ACHN (cell line): ENCODE data around the gene DUT.
A peak's percentile ranks its signal among the peaks of the same experiment; 100 is the strongest.
"Not testable (repeated sequence)": the region's sequence is repeated elsewhere in the genome, so short reads cannot be mapped to it uniquely, and the experiment has no call there.

Source experiments
- DNase-seq: peaks from one replicate; pipeline ENCODE4 v3.0.0-alpha.2; 2015
- in situ Hi-C: cut with HindIII; loops from 2 replicates; pipeline ENCODE4 v1.10.0; 2017; ENCODE audit warnings: low sequenced_read_pairs, low pct_ligation_motif_present, low pct_unique_long_range_greater_than_20kb

Gene DUT

GRCh38 chr15:48324949-48325348, 6.3 kb upstream of the DUT start:
- DNase-seq, result no peak
- in situ Hi-C loops, result no loop called here

GRCh38 chr15:48325400-48325799, 5.8 kb upstream of the DUT start:
- in situ Hi-C loops, result no loop called here
- no peak for DNase-seq

DNA sequence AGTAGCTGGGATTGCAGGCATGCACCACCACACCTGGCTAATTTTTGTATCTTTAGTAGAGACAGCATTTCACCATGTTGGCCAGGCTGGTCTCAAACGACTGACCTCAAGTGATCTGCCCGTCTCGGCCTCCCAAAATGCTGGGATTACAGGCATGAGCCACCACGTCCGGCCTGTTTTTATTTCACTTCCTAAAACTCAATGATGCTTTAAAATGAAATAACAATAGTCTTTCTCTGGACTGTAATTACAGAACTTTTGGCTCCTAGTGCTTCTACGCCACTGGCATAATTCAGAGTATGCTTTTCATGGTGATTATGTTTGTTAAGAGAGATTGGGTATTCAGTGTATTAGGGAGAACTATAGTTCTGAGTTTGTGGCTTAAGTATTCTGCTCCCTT, 5.0 kb upstream of the DUT start:
- in situ Hi-C loops, DNase-seq: not testable (repeated sequence)

GRCh38 chr15:48330105-48330785, 984 bp upstream of the DUT start:
- peak; percentile 16 for DNase-seq
- in situ Hi-C loops, result no loop called here

DNA sequence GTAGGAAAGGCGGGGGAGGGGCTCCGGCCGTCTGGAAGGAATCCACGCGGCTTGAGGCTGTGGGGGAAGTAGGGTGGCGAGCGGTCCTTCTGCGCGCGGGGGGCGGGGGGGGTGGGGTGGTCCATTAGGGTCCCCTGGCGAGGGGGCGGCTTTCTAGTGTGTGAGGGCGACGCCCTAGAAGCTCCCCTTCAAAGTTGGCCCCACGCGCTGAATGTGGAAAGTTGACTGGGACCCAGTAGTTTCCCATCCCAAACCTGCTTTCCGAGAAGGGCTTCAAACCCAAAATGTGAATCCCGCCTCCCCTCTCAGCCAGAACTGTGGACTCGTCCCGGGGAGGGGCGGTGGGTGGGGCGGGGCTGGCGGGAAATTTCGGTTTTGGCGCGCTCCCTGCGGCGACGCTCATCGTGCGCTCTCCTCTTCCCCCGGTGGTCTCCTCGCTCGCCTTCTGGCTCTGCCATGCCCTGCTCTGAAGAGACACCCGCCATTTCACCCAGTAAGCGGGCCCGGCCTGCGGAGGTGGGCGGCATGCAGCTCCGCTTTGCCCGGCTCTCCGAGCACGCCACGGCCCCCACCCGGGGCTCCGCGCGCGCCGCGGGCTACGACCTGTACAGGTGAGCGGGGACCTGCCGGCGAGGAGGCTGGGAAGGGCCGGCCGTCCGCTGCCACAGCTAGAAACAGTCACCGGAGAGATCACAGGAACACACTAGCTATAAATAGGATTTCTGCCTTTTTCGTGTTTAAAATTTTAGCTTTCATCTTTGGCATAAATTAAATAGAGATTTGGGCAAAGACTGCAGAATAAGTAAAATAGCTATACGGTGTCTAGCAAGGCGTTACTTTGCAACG, 790 bp downstream of the DUT start:
- peak; percentile 38 for DNase-seq
- in situ Hi-C loops, result no loop called here

DNA sequence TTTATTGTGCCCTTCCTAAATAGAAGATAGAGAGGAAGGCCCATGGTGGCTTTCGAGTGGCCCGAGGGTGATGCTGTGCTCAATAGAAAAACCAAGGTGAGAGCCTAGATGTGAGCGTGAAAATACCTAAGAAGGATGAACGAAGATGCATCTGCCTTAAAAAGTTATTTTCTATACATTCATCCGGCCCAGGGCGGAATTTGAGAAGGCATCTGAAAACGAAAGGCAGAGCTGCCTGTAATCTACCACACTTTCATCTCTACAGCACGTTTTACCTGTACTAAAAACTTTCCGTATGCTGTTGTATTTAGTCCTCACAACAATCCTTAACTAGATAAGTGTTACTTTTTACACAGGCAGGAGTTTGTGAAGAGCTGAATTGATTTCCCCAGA, 1.4 kb downstream of the DUT start:
- no peak for DNase-seq
- in situ Hi-C loops, result no loop called here

- DNase-seq, result no peak
- in situ Hi-C loops, result no loop called here
Measured at GRCh38 chr15:48333540-48333939, 2.3 kb downstream of the DUT start.

DNA sequence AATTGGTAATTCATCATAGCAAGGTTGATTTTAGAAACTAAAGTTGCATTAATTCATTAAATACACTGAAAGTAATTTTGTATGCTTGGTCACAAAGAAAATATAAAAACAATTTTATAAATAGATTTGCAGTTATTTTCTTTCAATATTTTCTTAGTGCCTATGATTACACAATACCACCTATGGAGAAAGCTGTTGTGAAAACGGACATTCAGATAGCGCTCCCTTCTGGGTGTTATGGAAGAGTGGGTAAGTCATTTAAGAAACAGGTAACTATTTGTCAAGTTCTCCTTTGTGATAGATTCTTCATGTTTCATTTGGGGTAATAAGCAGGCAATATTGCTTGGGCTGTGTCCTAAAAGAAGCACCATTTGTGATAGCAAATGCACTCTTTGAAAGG, 3.0 kb downstream of the DUT start:
- in situ Hi-C loops, result no loop called here
- DNase-seq, result no peak

DNA sequence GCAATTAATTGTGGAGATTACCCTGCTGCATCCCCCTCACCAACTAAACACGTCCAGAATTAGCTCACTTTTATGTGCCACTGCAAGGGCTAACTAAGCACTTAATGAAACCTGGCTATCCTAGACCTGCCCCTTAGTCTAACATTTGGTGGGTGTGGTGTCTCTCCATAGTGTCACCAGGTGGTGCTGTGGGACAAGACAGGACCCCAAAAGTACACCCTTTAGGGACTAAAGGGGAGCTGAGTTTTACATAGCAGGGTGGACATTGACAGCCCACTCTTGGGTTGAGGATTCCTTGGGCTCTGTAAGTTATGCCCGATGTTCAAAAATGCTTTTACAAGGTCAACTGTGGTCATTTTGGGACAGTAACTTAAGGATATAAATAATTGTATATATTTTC, 5.7 kb downstream of the DUT start:
- peak; percentile 22 for DNase-seq
- in situ Hi-C loops, result no loop called here

DNA sequence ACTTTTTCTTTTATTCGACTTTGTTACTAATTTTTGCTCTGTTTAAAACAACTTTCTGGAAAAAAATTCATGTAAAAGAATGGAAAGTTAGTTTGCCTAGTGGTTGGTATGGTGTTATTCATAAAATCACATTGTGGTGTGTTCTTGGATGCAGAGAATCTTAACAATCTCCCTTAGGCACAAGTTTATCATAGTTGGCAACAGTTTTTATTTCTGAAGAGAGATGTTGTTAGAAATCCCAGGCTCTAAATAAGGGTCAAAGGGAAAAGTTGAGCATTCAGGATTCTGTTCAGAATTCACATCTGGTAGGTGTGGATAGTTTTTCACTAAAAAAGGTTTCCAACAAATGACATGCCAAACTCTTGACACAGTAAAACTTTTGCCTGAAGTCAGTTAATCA, 6.4 kb downstream of the DUT start:
- in situ Hi-C loops, result no loop called here
- DNase-seq, result no peak

DNA sequence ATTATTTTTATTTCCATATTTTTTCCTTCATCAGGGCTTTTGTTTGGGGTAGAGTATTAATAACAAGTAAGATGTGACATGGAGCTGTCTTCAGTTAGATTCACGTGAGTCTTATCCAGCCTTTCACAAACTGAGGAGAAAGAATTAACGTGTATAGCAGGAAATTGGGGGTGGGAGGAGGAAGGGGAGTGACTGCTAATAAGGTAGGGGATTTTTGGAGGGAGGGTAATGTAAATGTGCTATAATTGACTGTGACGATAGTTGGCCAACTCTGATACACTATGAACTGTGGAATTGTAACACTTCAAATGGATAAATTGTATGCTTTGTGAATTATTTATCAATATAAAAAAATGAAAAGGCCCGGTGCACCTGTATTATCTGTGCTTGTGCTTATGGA, 8.9 kb downstream of the DUT start:
- in situ Hi-C loops, result no loop called here
- no peak for DNase-seq

GRCh38 chr15:48343865-48344264, 12.6 kb downstream of the DUT start:
- no peak for DNase-seq
- in situ Hi-C loops, result no loop called here

DNA sequence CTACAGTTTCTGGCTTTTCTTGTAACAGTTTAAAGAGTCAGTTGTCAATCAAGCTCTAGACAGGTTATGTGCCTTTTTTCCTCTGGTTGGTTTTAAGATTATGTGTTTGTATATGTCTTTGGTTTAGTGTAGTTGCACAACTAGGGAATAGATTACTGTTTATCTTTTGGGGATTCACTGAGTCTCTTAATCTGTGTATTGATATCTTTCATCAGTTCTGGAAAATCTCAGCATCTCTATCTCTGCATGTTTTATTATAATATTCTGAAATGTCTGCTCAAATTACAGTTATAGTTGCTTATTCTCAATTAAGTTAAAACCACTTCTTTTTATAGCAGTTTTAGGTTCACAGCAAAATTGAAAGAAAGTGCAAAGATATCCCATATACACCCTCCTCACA, 14.3 kb downstream of the DUT start:
- no peak for DNase-seq
- in situ Hi-C loops, result no loop called here

GRCh38 chr15:48352474-48353072, 21.3 kb downstream of the DUT start:
- DNase-seq, result peak; percentile 74

DNA sequence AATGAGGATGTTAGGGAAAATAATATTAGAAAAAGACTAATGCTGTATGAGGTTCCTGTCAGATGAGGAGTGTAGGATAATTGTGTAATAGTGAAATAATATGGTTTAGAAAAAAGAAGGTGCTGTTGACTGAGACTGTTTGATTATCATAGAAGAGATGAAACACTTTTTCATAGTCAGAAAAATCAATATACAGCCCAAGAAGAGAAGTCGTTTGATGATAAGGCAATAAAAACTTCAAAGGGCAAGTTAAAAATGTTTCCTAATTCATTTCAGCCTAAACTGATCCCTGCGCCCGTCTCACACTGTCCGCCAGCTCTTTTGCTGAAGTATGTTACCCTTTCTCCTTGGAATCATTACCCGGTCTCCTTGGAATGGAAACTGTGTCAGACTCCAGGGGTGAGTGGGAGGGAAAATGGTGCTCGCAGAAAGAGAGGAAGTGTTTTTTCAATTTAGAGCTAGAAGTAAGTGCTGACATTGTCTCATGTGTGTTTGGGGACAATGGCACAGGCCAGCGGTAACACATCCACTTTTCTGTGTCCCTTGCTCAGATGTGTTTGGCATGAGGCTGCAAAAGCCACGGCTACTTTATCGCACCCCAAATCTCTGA, 23.6 kb downstream of the DUT start:
- no peak for DNase-seq
- in situ Hi-C loops, result no loop called here

More at GRCh38 chr15:48352474-48353072, 21.3 kb downstream of the DUT start:
- in situ Hi-C loops, result no loop called here

DNA sequence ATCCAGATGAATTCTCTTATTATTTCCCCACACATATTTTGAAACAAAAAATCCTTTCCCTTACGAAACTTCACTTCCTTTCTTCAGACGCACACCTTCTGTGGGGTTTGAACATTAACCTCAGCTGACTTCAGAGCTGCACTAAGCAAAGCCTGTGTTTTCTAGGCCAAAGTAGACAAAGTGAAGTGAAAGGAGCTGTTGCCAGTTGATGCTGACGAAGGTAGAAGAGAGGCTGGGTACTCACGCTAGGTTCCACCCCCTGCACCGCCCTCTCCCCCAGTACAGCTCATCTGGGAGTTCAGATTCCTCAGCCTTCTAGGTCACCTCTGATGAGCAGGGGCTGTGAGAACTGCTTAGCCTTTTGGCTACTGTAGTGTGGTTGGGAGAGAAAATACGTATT, 24.1 kb downstream of the DUT start:
- no peak for DNase-seq
- in situ Hi-C loops, result no loop called here

GRCh38 chr15:48358229-48359152, 27.3 kb downstream of the DUT start:
- peak; percentile 31 for DNase-seq
- in situ Hi-C loops, result no loop called here

DNA sequence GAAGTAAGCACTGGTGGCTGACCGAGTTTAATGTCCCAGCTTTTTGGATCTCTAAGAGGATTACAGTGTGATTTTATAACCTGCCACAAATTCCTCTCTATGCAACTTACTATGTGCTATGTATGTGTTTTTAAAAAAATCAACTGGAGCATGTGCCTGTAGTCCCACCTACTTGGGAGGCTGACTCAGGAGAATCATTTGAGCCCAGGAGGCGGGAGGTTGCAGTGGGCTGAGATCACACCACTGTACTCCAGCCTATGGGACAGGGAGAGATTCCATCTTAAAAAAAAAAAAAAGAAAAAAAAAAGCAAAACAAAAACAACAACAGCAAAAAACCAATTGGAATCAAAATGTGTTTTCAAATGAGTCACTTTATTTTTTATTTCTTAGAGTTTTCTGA, 29.6 kb downstream of the DUT start:
- DNase-seq, result peak; percentile 28
- in situ Hi-C loops, result no loop called here
